ENCODE measurements around the gene ARVCF. TPM values are rescaled to one million over a fixed set of nuclear protein-coding genes. Genes with fewer than 3 reads are reported as not detected.

Gene ARVCF
- polyA plus RNA-seq, 1 experiment, result 5.6 TPM

DNA sequence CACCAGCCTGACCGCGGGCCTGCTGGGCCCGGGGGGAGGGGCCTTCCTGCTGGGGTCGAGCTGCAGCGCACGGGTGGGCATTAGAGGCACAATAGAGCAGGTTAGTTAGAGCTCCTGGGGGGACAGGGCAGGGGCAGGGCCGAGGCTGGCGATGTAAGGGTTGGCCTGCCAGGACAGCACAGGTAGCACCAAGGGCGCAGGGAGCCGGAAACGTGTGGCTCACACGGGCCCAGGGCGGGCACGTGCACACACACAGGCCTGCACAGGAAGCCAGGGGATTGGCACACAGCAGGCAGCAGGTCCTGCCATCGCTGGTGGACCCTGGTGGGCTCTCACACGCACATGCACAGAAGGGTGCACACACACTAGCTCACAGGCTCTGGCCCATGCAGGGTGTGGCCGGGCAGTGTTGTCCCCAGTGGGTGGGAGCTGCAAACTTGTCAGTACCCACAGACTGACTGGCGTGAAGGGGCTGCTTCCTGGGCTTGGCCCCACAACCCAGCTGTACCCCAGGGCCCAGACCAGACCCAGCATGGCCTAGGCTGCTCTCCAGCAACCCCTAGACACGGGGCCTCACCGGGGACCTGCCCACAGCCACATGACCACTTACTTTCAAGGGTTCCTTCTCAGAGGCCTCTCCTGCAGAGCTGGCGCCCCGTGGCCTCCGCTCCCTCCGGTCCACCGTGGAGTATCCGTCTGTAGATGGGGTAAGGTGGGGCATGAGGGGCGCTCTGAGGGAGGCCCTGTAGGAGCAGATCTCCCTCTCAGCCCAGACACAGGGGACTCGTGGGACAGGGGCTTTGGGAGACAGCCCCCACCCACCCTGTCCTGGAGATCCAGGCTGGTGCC lies 45.1 kb downstream of the ARVCF start:
- TF ChIP-seq CTCF (IDR thresholded peaks at IDR 0.05; ENCODE audit: low read depth, low read length), result no peak
- no peak overlapping the region for H3K27ac ChIP-seq (ENCODE audit: low read depth, low read length)
- ChIA-PET CTCF (interaction anchor here (0.7 to 4.4 kb wide), 5 partner anchors 13 to 69 kb away, joined by 5 to 68 read pairs (median 7); partner anchors contain the start of gene TANGO2), POLR2A (interaction anchor here (0.5 to 1.8 kb wide), 2 partner anchors 42 to 131 kb away, joined by 5 to 10 read pairs; no protein-coding TSS in a partner anchor)
- no peak overlapping the region for H3K4me3 ChIP-seq (ENCODE audit: low read depth, low read length)
- H3K27me3 ChIP-seq (ENCODE audit: control insufficient read depth, insufficient read depth, low read length), result no peaks in the 10 kb centered on the region
- no peak for DNase-seq (ENCODE audit: low read depth, low spot score)
- no peaks in the 10 kb centered on the region; the same call in 1 of the 2 replicates for H3K9me3 ChIP-seq (ENCODE audit: control insufficient read depth, insufficient read depth, low read length)

- POLR2A ChIA-PET, result interaction anchor here (0.5 to 1.8 kb wide), 3 partner anchors 12 to 130 kb away, joined by 4 to 10 read pairs (median 5); no protein-coding TSS in a partner anchor
- no peak overlapping the region for H3K4me3 ChIP-seq (ENCODE audit: low read depth, low read length)
- CTCF ChIA-PET, result interaction anchor here (0.7 to 4.4 kb wide), 10 partner anchors 13 to 241 kb away, joined by 3 to 68 read pairs (median 6); partner anchors contain the start of gene TANGO2
- no peak for DNase-seq (ENCODE audit: low read depth, low spot score)
- no peaks in the 10 kb centered on the region; the same call in 1 of the 2 replicates for H3K9me3 ChIP-seq (ENCODE audit: control insufficient read depth, insufficient read depth, low read length)
- H3K27ac ChIP-seq (ENCODE audit: low read depth, low read length), result no peak overlapping the region
- peak; percentile 90 for TF ChIP-seq CTCF (IDR thresholded peaks at IDR 0.05; ENCODE audit: low read depth, low read length)
- H3K27me3 ChIP-seq (ENCODE audit: control insufficient read depth, insufficient read depth, low read length), result no peaks in the 10 kb centered on the region
Observed at GRCh38 chr22:19970479-19971275, 45.9 kb downstream of the ARVCF start.

DNA sequence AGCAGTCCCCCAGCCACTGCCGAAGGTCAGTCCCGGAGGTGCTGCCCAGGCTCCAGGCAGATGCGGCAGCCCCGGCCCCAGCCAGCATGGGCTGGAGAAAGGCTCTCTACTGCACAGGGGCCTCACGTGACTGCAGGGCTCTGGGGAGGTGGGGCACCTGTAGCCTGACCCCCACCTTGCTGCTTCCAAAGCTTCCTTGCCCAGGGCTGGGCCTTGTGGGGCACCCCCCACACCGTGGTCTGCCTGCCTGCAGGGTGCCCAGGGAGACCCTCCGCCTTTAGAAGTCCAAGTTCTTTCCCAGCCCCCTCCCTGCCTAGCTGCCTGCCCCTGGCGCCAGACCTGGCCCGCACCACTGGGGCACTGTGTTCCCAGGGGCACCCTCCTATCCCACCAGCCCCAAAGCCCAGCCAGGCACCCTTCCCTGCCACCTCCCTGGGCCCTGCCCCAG lies 46.6 kb downstream of the ARVCF start:
- no peaks in the 10 kb centered on the region; the same call in 1 of the 2 replicates for H3K9me3 ChIP-seq (ENCODE audit: control insufficient read depth, insufficient read depth, low read length)
- no peak for DNase-seq (ENCODE audit: low read depth, low spot score)
- no peak overlapping the region for H3K27ac ChIP-seq (ENCODE audit: low read depth, low read length)
- ChIA-PET POLR2A (interaction anchor here (0.7 to 1.8 kb wide), 2 partner anchors 13 to 43 kb away, joined by 4 to 10 read pairs; no protein-coding TSS in a partner anchor), CTCF (interaction anchor here (0.7 to 4.4 kb wide), 10 partner anchors 12 to 240 kb away, joined by 3 to 68 read pairs (median 6); partner anchors contain the start of gene TANGO2)
- no peak for TF ChIP-seq CTCF (IDR thresholded peaks at IDR 0.05; ENCODE audit: low read depth, low read length)
- no peak overlapping the region for H3K4me3 ChIP-seq (ENCODE audit: low read depth, low read length)
- H3K27me3 ChIP-seq (ENCODE audit: control insufficient read depth, insufficient read depth, low read length), result no peaks in the 10 kb centered on the region

GRCh38 chr22:19969141-19969928 lies 47.3 kb downstream of the ARVCF start:
- Histone ChIP-seq H3K27ac (ENCODE audit: low read depth, low read length) (no peak overlapping the region), H3K9me3 (ENCODE audit: control insufficient read depth, insufficient read depth, low read length) (no peaks in the 10 kb centered on the region; the same call in 1 of the 2 replicates), H3K27me3 (ENCODE audit: control insufficient read depth, insufficient read depth, low read length) (no peaks in the 10 kb centered on the region), H3K4me3 (ENCODE audit: low read depth, low read length) (no peak overlapping the region)
- ChIA-PET POLR2A (interaction anchor here (1.6 kb wide), 1 partner anchor 43 kb away, joined by 5 read pairs; no protein-coding TSS in a partner anchor), CTCF (interaction anchor here (0.5 to 4.4 kb wide), 10 partner anchors 11 to 239 kb away, joined by 3 to 68 read pairs (median 6); partner anchors contain the start of gene TANGO2)
- TF ChIP-seq CTCF (IDR thresholded peaks at IDR 0.05; ENCODE audit: low read depth, low read length), result no peak
- no peak for DNase-seq (ENCODE audit: low read depth, low spot score)

Data from AG04450 (cell line).